ENCODE data around the gene SEC22A.

DNA sequence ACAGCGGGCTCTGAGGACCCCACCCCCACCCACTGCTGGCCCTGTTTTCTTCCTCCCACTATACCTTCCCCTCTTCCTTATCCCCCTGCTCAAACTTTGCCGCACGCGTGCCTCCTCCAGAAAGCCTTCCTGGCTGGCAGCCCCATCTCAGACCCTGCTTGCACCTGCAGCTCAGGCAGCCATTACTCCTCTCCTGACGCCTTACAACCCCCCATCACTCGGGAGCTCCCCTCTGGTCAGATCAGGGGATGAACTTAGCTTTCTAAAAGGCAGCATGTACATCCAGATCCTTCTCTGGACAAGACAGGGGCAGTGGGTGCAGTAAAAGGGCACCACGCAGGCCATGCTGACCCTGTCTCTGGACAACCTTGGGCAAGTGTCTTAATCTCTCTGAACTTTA, 94.5 kb downstream of the SEC22A start:
- no peak for TF ChIP-seq POLR2A (IDR thresholded peaks at IDR 0.05)
- TF ChIP-seq, protein P1, sequence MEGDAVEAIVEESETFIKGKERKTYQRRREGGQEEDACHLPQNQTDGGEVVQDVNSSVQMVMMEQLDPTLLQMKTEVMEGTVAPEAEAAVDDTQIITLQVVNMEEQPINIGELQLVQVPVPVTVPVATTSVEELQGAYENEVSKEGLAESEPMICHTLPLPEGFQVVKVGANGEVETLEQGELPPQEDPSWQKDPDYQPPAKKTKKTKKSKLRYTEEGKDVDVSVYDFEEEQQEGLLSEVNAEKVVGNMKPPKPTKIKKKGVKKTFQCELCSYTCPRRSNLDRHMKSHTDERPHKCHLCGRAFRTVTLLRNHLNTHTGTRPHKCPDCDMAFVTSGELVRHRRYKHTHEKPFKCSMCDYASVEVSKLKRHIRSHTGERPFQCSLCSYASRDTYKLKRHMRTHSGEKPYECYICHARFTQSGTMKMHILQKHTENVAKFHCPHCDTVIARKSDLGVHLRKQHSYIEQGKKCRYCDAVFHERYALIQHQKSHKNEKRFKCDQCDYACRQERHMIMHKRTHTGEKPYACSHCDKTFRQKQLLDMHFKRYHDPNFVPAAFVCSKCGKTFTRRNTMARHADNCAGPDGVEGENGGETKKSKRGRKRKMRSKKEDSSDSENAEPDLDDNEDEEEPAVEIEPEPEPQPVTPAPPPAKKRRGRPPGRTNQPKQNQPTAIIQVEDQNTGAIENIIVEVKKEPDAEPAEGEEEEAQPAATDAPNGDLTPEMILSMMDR (IDR thresholded peaks at IDR 0.05) = no peak

All from adrenal gland (tissue), 5 donors.